Epithelial cell of prostate (primary cell): Measurements from ENCODE around the gene VWDE.
A peak's percentile ranks its signal among the peaks of the same experiment; 100 is the strongest.

Experiments
- DNase-seq: peaks from one replicate; pipeline ENCODE4 v3.0.0-alpha.2; 2011; ENCODE audit warnings: low read depth, low spot score
- H3K27ac ChIP-seq: fragments of 450-650 bp; 2 replicates; pipeline ENCODE4 v1.5.1; 2017; ENCODE audit warnings: mild to moderate bottlenecking

The VWDE gene

DNA sequence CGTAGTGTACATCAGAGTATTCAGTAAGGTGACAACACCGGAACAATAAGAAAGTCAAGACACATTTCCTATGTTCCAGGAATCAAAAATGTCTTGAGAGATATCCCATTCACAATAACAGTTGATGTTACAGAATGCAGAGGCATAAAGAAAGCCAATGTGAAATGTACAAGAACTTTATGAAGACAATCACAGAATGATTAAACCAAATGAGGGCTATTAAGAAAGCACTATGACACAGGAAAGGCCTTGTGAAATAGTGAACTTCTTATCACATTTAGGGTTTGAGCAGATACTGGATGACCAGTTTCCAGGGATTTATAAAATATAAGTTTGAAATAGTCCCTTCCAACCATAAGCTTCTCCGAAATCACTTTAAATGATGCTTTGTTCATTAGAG is 52.7 kb downstream of the VWDE start:
- no peak overlapping the region for H3K27ac ChIP-seq
- DNase-seq, result no peak

DNA sequence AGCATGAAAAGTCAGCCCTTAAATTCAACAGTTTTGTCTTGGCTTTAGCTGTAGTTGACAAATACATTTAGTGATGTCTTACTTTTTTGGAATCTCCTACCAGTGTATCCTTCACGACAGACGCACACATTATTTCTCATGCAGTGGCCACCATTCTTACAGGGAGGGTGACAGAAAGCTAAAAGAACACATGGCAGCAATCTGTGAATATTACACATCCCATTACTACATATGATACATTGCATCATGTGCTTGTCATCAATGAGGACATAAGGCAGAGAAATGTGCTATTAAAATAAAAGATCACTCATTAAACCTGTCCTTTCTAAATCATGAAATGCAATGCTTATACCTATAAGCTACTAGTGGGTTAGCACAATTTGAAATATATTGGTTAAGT is 66.6 kb downstream of the VWDE start:
- no peak for DNase-seq

DNA sequence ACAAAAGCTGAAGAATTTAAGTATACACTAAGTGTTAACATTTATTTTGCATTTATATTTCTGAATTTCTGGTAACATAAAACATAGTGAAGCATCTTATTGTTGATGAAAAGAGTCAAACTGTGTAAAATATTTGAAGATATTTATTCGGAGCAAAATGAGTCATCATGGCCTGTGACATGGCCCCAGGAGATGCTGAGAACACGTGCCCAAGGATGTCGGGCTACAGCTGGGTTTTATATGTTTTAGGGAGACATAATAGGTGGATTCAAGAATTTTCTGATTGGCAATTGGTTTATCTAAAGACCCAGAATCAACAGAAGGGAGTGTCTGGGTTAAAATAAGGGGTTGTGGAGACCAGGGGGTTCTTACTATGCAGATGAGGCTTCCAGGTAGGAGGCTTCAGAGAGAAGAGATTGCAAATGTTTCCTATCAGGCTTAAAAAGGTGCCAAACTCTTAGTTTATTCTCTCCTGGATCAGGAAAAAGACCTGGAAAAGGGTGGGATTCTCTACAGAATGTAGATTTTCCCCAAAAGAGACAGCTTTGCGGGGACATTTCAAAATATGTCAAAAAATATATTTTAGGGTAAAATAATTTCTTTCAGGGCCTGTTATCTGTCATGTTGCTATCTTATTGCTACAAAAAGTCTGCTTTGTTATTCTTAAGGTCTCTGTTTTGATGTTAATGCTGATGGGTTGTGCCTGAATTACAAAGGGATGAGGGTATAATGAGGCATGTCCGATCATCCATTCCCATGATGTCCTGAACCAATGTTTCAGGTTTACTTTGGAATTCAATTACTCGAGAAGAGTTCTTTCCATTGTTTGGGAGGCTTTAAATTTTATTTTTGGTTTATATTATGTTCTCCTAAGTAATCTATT is 74.5 kb downstream of the VWDE start:
- no peak overlapping the region for H3K27ac ChIP-seq
- DNase-seq, result no peak

More for the DNA sequence above, 66.6 kb downstream of the VWDE start:
- H3K27ac ChIP-seq, result no peak overlapping the region

DNA sequence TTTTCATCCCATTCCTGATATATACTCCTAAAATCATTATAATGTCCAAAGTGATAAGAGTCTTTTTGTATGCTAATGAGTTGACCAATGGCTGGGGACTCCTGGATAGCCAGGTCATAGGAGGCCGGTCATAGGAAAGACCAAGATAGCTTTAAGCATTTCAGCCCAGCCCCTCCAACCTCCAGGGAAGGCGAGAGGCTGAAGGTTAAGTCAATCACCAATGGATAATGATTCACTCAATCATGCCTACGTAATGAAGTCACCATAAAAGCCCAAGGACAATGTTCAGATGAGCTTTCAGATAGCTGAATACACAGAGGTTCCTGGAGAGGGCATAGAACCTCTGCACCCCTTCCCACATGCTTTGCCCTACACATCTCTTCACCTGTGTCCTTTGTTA is 75.7 kb downstream of the VWDE start:
- DNase-seq, result no peak
- no peak overlapping the region for H3K27ac ChIP-seq

DNA sequence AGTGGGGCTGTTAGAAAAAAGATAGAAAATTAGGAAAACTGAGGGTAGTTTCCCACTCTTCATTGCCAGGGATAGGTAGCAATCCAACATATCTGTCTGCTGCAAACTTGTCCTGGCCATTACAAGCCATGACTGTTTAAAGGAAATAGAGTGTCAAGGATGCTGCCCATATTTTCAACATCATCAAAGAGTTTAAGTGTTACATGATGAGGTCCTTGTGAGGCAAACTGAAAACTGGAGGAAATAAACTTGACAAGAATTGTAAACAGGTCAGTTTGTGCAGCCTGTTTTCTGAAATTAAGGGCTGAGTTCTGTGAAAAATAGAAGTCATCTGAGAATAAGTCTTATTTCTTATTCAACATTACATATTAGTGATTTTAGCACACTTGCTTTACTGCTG is 78.0 kb downstream of the VWDE start:
- no peak overlapping the region for H3K27ac ChIP-seq
- no peak for DNase-seq

- no peak for DNase-seq
- H3K27ac ChIP-seq, result no peak overlapping the region
Observed at GRCh38 chr7:12323415-12323814, 80.2 kb downstream of the VWDE start.

DNA sequence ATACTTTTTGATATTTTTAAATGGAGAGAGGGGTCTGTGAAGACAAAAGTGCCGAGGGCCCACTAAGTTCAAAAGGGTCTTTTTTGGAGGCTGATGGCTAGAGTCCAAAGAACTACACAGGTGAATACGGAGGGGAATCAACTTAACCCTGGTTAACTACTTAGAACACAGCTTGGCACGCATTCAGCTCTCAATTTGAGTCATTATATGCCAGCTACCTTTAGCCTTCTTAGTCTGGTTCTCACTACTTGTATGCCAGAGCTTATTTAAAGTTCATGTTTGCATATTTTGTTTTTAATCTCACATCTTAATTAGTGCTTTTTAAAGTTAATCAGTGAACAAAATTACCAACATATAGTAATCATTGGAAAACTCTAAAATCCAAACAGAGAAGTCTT is 80.8 kb downstream of the VWDE start:
- no peak for DNase-seq
- H3K27ac ChIP-seq, result no peak overlapping the region

- no peak for DNase-seq
- H3K27ac ChIP-seq, result peak overlapping the region; percentile 56
Observed at GRCh38 chr7:12322284-12322902, 81.3 kb downstream of the VWDE start.

DNA sequence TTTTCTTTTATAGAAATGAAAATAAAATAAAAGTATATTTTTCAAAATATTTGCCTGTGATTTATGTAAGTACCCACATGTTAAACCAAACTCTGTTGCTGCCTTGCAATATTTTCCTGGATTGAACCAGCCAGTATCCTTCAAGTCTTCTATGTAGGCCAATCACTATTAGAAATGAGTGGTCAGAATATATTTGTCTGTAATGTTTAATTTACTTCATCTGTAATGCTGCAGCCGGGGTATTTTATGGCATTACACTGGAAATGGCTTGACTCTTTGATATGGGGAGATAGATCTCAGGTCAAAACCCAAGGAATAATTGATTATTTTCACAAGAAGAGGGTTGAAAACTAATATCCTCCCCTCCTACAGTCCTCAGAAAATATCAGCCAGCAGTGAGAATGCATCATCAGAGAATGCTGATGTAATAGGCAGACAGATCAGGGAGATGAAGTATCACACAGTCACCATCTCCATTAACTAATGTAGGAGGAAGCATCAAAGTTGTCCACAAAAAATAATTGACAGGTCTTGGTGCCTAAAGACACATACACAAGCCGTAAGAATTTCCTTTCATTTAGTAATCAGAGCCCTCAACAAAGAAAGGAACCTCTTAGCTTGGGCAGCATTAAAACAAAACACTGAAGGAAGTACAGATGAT is 82.5 kb downstream of the VWDE start:
- H3K27ac ChIP-seq, result peak overlapping the region; percentile 56
- no peak for DNase-seq

GRCh38 chr7:12320241-12320986 is 83.3 kb downstream of the VWDE start:
- DNase-seq, result no peak
- H3K27ac ChIP-seq, result peak overlapping the region; percentile 56

- no peak overlapping the region for H3K27ac ChIP-seq
- no peak for DNase-seq
Observed at GRCh38 chr7:12317675-12318074, 86.0 kb downstream of the VWDE start.

GRCh38 chr7:12316925-12317324 is 86.7 kb downstream of the VWDE start:
- H3K27ac ChIP-seq, result no peak overlapping the region

DNA sequence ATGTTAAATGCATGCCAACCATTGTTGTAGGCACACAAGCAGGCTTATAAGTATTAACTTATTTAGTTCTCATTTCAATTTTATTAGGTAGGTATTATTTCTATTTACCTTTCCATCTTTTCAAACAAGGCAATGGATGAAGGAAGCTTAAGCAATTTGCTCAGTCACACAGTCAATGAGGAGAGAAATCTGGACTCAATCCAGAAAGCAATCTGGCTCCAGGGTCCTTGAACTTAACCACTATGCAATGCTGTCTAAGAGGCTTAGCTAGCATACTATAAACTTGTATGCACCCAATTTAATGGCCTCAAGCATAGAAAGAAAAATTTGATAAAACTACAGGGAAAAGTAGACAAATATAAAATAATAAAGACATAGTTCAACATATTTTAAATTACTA is 88.6 kb downstream of the VWDE start:
- DNase-seq, result no peak
- no peak overlapping the region for H3K27ac ChIP-seq

More at GRCh38 chr7:12316925-12317324, 86.7 kb downstream of the VWDE start:
- no peak for DNase-seq

GRCh38 chr7:12314199-12314598 is 89.5 kb downstream of the VWDE start:
- DNase-seq, result no peak
- H3K27ac ChIP-seq, result no peak overlapping the region

DNA sequence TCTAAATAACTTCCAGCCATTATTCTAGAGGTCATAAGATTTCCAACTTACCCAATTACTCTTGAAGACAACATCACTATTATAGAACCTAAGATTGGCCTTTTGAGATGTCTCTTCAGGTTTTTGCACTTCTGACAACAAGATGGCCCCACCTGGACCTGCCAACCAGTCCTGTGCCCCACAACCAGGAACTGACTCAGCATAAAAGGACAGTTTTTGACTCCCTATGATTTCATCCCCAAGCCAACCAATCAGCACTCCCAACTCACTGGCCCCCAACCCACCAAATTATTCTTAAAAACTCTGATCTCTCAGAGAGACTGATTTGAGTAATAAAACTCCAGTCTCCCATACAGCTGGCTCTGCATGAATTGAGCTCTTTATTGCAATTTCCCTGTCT is 98.2 kb downstream of the VWDE start:
- no peak for DNase-seq
- H3K27ac ChIP-seq, result no peak overlapping the region

DNA sequence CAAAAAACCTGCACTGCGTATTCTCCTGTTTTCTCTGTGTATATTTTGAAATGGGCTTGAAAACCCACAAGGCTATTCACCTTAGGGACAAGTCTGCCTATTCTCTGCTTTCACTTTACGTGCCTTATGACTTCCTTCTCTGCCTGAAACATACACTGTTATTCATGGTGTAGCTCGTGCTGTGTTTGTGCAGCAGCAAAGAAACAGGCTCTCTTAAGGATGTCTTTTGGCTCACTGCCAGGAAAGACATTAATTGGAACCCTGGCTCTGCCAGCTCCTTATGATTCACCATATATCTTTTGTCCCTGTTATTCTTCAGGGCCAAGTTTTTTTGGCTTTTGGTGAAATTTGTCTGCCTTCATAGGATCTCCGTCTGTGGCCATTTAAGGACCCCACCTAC is 100.2 kb downstream of the VWDE start:
- peak overlapping the region; percentile 51 for H3K27ac ChIP-seq
- no peak for DNase-seq

DNA sequence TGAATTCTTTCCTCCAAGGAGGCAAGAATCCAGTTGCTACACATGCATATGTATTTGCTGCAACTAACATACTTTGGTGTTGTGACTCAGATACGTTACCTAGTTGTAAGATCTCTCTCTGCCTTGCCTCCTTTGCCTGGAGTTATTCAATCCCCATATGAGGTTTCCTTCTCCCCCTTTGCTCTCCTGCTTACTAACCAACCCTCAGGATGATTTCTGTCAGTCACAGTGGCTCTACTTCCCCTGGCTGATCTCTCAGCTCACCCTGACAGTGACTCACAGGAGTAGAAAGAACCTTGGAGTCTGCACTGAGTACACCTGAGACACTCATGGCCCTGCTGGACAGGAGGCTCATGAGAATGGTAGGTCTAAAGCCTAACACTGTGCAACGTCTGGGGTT is 100.6 kb downstream of the VWDE start:
- H3K27ac ChIP-seq, result peak overlapping the region; percentile 51
- peak; percentile 86 for DNase-seq

DNA sequence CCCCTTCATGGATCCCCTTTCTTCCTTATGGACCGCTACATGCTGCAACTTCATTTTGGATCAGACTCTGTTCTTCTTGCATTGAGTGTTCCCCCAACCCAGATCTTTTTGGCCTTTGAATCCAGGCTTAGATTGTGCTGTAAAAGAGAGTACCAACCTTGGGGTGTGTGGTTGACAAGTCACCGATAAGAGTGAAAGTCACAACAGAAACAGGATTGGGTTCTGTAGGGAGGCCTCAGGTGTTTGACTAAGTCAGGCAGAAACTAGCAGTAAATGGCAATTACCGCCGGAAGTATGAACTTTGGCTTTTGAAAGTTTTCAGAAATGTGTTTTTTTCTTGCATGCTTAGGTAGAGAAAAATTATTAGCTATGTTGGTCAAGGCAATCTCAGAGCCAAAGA is 103.2 kb downstream of the VWDE start:
- no peak overlapping the region for H3K27ac ChIP-seq
- no peak for DNase-seq

DNA sequence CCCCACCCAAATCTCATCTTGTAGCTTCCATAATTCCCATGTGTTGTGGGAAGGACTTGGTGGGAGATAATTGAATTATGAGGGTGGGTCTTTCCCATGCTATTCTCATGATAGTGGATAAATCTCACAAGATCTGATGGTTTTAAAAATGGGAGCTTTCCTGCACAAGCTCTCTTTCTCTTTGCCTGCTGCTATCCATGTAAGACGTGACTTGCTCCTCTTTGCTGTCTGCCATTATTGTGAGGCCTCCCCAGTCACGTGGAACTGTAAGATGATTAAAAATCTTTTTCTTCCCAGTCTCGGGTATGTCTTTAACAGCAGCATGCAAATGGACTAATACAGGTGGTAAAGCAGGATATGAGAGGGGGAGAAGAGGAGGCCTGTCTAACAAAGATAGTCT is 104.3 kb downstream of the VWDE start:
- DNase-seq, result no peak
- no peak overlapping the region for H3K27ac ChIP-seq

DNA sequence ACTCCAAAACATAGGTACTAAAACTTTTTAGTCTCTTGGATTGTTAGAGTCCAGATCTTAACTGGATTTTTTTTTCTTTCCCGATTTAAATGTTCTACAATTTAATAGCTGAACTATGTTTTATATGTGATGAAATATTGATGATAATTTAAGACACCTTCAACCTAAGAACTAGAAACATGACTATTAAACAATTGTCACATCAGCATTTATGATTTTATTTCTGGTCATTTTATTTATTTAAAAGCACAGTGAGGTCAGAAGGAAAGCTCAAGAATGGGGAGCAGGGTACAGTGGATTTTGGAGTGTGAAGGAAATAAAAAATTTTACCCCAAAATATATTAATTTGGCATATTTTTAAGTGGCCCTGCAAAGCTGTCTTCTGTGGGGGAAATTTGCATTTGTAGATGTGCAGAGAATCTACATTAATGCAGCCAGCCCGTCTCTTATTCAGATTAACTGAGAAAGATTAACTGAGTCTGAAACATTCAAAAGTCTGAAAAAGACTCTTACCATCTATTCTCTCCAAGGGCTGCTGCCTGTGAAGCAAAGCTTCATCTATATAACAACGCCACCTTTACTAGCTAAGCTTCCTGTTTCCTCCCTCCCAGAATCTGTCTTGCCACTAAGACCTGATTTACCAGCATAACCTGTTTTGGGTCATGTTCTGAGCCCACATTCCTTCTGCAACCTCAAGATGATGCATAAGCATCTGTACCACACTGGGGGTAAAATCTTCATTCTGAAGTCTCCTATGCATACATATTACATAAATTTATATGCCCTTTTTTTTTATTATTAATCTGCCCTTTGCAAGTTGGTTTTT is 106.2 kb downstream of the VWDE start:
- H3K27ac ChIP-seq, result peak overlapping the region; percentile 47
- peak; percentile 94 for DNase-seq
